Inflammatory macrophage treated with lipopolysaccharide for 1 hour (primary cell): ENCODE data around the gene PEAK3.

ENCODE experiments used
- DNase-seq, 2 donors: peaks; one replicate each; pipeline ENCODE4 v3.0.0-alpha.2; 2020 to 2022

The PEAK3 gene

DNA sequence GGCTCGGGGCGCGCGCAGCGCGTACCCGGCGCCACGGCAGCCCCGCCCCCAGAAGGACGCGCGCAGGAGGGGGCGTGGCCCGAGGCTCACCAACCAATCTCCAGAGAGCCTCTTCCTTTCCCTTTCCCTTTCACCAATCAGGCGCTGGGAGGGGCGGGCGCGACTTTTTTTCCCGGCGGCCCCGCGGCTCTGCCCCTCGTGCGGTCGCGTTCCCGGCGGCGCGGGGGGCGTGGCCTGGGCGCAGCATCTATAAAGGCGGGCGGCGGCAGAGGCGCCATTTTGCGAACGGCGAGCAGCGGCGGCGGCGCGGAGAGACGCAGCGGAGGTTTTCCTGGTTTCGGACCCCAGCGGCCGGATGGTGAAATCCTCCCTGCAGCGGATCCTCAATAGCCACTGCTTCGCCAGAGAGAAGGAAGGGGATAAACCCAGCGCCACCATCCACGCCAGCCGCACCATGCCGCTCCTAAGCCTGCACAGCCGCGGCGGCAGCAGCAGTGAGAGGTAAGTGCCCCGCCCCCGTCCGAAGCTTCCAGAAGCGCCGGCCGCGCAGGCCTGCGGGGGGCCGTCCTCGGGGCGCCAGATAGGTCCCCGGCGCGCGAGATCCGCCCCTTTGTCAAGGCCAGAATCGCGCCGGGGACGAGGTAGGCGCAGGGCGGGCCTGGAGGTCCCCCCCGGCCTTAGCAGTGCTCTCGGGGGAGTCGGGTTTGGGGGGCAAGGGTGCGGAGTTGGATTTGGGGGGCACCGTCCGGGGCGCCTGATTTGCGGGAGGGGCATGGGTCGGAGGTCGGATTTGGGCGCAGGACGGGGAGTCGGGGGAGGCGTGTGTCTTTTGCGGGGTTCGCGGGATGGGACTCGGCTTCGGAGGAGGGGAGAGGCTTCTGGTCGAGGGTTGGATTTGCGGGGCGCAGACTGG lies 12.5 kb downstream of the PEAK3 start:
- DNase-seq, result peak; percentile 94 to 99

DNA sequence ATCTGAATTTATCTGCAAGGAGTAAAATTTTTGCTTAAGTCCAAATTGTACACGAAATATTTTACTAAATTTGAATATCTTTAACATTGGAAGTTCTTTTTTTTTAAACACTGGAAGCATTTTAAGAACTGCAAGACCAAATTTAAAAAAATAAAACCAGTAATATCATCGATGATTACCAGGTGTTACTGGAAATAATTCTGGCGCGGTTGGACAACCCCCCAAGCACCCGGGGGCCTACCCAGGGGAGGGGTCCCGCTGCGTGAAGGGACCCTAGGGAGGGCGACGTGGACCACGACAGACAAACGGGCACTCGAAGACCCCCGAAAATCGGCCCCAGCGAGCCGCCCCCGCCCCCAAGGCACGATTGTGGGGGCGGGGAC lies 13.1 kb downstream of the PEAK3 start:
- DNase-seq, result no peak

DNA sequence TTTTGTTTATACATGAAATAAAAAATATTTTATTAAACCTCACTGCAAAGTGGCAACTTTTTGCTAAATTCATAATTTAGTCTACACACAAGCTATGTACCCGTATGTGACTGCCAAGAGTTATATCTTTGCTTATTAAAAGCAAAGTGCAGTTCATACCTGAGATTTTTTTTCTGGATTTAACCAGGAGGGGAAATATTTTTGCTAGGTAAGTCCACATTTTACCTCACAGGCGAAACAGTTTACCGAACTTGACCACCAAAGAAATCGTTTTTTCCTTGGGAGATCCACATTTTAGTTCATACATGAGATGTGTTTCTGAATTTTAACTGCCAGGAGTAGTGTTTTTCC lies 13.5 kb downstream of the PEAK3 start:
- DNase-seq, result no peak

DNA sequence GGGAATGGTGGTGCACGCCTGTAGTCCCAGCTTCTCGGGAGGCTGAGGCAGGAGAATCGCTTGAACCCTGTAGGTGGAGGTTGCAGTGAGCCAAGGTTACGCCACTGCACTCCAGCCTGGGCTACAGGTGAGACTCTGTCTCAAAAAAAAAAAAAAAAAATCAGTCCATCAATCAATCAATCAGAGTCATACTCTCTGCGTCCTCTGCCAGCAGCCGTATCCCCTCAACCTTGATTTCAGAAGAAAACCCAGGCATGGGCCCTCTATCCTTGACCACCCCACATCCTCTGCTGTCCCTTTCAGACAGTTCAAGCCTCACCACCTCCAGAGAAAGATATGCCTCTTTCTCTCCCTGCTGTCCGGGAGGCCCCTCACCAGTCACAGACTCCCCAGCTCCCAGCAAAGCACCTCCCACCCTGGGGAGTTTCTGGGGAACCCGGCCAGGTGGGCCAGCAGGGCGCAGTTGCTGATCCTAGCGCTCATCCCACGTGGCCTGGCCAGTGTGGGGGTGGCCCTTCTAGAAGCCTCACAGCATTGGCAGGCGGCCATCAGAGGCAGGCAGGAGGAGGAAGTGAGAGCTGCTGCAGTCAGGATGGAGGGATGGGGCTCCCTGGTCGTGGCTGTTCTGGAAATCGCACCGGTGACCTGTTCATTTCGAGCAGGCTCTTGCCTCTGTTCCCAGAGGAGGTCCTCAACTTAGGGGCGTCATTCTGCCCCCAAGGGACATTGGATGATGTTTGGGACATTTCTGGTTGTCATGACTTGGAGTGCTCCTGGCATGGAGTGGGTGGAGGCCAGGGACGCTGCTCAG lies 15.6 kb downstream of the PEAK3 start:
- DNase-seq, result peak; percentile 84 to 86

DNA sequence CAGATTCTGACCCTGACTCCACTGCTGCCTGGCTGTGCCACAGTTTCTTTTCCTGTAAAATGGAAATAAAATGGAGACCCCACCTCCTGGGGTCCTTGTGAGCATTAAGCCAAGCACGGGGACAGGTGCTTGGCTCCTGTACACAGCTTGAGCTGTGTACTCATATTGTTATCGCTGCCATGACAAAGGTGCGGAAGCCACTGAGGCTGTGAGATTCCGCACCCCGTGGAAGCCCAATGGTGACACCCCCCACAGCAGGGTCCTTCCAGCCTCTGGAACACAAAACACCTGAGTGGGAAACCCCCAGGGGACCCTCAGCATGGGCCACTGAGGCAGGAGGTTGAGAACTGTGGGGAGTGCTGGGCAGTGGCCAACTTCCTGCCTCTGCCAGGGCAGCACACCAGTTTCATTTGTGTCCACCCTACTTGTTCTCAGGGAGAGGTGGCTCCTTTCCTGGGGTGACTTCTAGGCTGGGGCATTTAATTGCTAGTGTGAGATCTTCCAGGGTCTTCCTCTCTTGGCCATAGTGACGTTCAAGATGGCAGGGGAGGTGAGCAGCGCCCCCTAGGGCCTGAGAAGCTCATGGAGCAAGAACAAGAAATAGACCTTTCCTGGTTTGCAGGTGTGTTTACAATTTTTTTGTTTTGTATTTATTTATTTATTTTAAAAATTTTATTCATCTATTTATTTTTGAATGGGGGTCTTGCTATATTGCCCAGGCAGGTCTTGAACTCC lies 20.4 kb downstream of the PEAK3 start:
- peak in 1 of 2 donors; percentile 61 for DNase-seq

GRCh38 chr19:2260341-2260805 lies 21.6 kb downstream of the PEAK3 start:
- no peak for DNase-seq

- DNase-seq, result no peak
Measured at GRCh38 chr19:2259336-2259735, 22.6 kb downstream of the PEAK3 start.

GRCh38 chr19:2255982-2256685 lies 25.8 kb downstream of the PEAK3 start, which contains the start of gene JSRP1:
Gene JSRP1, minus strand, starts transcription at chr19:2256417. Its CDS starts 1,103 bp downstream, at chr19:2255314.
- DNase-seq, result no peak

- DNase-seq, result no peak
Measured at GRCh38 chr19:2255112-2255845, 26.7 kb downstream of the PEAK3 start.

GRCh38 chr19:2254064-2254872 lies 27.7 kb downstream of the PEAK3 start:
- DNase-seq, result no peak

DNA sequence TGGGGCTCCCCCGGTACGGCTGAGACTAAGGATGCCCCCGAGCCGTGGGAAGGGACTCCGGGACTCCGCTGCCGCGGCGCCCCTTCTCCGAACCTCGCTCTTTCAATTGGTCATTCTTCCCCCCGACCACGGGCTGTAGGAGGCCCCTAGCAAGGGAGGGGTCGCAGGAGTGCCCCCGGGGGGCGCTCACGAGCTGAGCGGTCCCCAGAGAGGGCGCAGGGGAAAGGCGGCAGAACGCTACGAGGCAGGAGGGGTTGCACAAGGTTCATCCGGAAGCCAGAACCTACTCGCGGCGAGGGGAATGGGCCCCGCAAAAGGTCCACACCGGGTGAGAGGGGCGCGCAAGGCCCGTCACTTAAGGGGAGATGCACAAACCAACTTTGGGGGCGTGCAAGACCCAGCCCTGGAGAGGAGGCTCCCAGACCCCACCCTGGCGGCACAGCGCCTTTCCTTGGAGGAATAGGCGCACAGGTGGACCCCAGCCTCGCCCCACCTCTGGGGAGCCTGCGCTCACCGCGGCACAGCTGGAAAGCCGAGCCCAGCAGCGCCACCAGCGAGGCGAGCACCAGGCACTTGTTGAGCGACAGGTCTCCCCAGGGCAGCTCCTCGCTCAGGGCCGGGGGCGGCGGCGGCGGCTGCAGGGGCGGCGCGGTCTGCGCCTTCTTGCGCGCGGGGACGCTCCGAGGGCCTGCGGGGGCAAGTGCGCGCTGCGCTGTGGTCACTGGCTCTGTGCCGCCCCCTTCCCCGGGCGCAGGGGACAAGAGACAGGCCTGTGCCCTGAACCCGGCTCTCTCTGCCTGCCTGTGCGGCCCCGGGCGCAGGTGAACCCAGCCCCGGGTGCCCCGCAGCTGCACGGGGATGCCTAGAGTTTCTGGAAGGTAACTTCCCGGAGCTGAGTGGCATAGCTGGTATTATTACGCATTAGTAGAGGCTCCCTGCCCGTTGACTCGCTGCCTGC lies 28.6 kb downstream of the PEAK3 start:
- DNase-seq, result no peak

DNA sequence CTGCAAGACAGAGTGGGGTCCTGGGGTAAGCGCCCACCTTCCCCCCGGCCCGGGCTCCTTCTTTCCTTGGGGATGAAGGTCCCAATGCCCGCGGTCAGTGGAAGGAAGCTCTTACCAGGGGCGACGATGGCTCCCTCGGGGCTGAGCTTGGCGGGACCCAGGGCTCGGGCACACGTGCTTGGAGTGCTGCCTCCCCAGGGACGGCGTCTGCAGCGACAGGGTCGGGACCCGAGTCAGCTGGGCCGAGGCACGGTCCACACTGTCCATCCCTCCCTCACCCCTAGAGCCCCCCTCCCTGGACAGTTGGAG lies 29.2 kb downstream of the PEAK3 start:
- no peak for DNase-seq

- no peak for DNase-seq
Measured at GRCh38 chr19:2252055-2252796, 29.7 kb downstream of the PEAK3 start.

DNA sequence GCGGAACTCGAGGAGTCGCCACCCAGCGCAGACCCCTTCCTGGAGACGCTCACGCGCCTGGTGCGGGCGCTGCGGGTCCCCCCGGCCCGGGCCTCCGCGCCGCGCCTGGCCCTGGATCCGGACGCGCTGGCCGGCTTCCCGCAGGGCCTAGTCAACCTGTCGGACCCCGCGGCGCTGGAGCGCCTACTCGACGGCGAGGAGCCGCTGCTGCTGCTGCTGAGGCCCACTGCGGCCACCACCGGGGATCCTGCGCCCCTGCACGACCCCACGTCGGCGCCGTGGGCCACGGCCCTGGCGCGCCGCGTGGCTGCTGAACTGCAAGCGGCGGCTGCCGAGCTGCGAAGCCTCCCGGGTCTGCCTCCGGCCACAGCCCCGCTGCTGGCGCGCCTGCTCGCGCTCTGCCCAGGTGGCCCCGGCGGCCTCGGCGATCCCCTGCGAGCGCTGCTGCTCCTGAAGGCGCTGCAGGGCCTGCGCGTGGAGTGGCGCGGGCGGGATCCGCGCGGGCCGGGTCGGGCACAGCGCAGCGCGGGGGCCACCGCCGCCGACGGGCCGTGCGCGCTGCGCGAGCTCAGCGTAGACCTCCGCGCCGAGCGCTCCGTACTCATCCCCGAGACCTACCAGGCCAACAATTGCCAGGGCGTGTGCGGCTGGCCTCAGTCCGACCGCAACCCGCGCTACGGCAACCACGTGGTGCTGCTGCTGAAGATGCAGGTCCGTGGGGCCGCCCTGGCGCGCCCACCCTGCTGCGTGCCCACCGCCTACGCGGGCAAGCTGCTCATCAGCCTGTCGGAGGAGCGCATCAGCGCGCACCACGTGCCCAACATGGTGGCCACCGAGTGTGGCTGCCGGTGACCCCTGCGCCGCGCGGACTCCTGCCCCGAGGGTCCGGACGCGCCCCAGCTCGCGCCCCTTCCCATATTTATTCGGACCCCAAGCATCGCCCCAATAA lies 30.6 kb downstream of the PEAK3 start:
- no peak for DNase-seq

- DNase-seq, result no peak
Measured at GRCh38 chr19:2250766-2251105, 31.2 kb downstream of the PEAK3 start.

GRCh38 chr19:2249880-2250765 lies 31.9 kb downstream of the PEAK3 start:
- no peak for DNase-seq
